GM12864 (cell line): ENCODE data around the gene CYP21A2.
"Not testable (repeated sequence)": the region's sequence is repeated elsewhere in the genome, so short reads cannot be mapped to it uniquely, and the experiment has no call there.

ENCODE experiments used
- DNase-seq: peaks from one replicate; pipeline ENCODE4 v3.0.0-alpha.2; 2011; ENCODE audit warnings: low read depth
- H3K4me3 ChIP-seq: 2 replicates; pipeline ENCODE4 v1.5.1; 2011; ENCODE audit warnings: mild to moderate bottlenecking, low read depth, low read length, control low read depth
- CTCF ChIP-seq: IDR thresholded peaks from 2 replicates; pipeline ENCODE4 v1.5.1; 2011; ENCODE audit warnings: low read depth, mild to moderate bottlenecking, moderate library complexity, low read length, control low read depth, inconsistent platforms; ENCODE audit errors: missing control alignments

CYP21A2 gene

GRCh38 chr6:32056254-32056653, 18.0 kb downstream of the CYP21A2 start:
- TF ChIP-seq CTCF: no peak
- no peak for DNase-seq
- no peak overlapping the region for H3K4me3 ChIP-seq

DNA sequence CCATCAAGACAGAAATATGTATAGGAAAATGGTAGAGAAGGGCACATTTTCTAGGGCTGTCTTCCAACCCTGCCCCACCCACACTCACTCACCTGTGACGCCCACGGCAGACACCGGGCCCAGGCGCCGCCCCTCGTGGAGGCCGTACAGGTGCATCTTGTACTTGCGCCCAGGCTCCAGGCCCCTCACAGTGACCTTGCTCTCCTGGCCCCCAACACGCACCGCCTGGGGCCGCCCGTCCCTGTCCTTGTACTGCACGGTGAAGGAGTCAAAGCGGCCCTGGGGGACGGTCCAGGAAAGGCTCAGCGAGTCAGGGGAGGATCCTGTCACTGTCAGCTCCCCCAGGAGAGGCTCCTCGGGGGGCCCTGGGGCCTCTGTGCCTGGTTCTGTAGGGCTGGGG, 19.8 kb downstream of the CYP21A2 start:
- no peak overlapping the region for H3K4me3 ChIP-seq
- no peak for DNase-seq
- TF ChIP-seq CTCF: no peak

GRCh38 chr6:32058511-32058963, 20.3 kb downstream of the CYP21A2 start:
- H3K4me3 ChIP-seq: no peak overlapping the region
- DNase-seq: no peak
- TF ChIP-seq CTCF: no peak

- DNase-seq: no peak
- no peak overlapping the region for H3K4me3 ChIP-seq
- no peak for TF ChIP-seq CTCF
These were observed 22.9 kb downstream of the CYP21A2 start for GRCh38 chr6:32060966-32061655.

DNA sequence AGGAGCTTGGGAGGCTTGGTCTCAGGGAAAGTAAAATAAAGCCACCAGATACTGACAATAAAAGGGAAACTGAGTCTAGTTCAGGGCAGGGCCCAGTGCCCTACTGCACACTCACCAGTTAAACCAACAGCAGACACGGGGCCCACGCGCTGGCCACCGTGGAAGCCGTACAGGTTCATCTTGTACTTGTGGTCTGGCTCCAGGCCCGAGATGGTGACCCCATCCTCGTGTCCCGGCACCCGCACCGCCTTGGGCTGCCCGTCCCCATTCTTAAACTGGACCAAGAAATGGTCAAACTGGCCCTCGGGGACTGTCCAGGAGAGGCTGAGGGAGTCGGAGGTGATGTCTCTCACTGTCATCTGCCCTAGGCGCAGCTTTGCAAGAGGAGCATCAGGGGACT, 26.5 kb downstream of the CYP21A2 start:
- no peak for TF ChIP-seq CTCF
- no peak for DNase-seq

DNA sequence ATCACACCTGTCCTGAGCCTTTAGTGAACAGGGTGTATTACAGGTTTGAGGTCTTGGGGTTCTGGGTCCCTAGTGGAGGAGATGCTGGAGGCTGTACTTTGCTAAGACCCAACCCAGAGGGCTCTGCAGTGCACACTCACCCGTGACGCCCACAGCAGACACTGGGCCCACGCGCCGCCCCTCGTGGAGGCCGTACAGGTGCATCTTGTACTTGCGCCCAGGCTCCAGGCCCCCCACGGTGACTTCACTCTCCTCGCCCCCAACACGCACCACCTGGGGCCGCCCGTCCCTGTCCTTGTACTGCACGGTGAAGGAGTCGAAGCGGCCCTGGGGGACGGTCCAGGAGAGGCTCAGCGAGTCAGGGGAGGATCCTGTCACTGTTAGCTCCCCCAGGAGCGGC, 29.3 kb downstream of the CYP21A2 start:
- not testable (repeated sequence) for DNase-seq, H3K4me3 ChIP-seq

More for the DNA sequence above, 26.5 kb downstream of the CYP21A2 start:
- no peak overlapping the region for H3K4me3 ChIP-seq

- not testable (repeated sequence) for DNase-seq, H3K4me3 ChIP-seq
These were observed 30.1 kb downstream of the CYP21A2 start for GRCh38 chr6:32068315-32068714.

- no peak for TF ChIP-seq CTCF
- DNase-seq: no peak
- H3K4me3 ChIP-seq: no peak overlapping the region
These were observed 30.7 kb downstream of the CYP21A2 start for GRCh38 chr6:32068867-32069266.
